ENCODE data around the gene MRPL20. TPM values are rescaled to one million over a fixed set of nuclear protein-coding genes. Genes with fewer than 3 reads are reported as not detected.

Gene MRPL20
- total and polyA plus RNA-seq, 2 donors (not counting 1 experiment from before 2014, with no cell fraction given), result 81.7 to 150 TPM

DNA sequence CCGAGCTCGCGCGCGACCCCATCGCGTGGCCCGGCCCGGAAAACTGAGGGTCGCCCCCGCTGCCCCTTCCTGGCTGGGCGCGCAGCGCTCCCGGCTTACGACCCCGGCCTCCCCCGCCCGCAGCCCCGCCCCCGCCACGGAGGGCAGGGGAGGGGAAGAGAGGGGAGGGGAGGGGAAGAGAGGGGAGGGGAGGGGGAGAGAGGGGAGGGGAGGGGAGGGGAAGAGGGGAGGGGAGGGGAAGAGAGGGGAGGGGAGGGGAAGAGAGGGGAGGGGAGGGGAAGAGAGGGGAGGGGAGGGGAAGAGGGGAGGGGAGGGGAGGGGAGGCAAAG lies 20.7 kb upstream of the MRPL20 start:
- H3K79me2 ChIP-seq (ENCODE audit: control insufficient read depth, insufficient read depth, low read length), result no peaks in the 10 kb centered on the region
- H3K27ac ChIP-seq (ENCODE audit: insufficient read depth, low read length), result no peak overlapping the region
- no peak overlapping the region for H3K4me2 ChIP-seq (ENCODE audit: extremely low read depth, insufficient read depth, low read length)
- DNase-seq (ENCODE audit: low read depth in 2 of 2), result no peak
- no peaks in the 10 kb centered on the region for H3K9me3 ChIP-seq (ENCODE audit: control insufficient read depth, insufficient read depth, low read depth, low read length)
- TF ChIP-seq, protein P1, sequence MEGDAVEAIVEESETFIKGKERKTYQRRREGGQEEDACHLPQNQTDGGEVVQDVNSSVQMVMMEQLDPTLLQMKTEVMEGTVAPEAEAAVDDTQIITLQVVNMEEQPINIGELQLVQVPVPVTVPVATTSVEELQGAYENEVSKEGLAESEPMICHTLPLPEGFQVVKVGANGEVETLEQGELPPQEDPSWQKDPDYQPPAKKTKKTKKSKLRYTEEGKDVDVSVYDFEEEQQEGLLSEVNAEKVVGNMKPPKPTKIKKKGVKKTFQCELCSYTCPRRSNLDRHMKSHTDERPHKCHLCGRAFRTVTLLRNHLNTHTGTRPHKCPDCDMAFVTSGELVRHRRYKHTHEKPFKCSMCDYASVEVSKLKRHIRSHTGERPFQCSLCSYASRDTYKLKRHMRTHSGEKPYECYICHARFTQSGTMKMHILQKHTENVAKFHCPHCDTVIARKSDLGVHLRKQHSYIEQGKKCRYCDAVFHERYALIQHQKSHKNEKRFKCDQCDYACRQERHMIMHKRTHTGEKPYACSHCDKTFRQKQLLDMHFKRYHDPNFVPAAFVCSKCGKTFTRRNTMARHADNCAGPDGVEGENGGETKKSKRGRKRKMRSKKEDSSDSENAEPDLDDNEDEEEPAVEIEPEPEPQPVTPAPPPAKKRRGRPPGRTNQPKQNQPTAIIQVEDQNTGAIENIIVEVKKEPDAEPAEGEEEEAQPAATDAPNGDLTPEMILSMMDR (conservative IDR thresholded peaks at IDR 0.05 in 1 of 2, IDR thresholded peaks at IDR 0.05 in 1 of 2; ENCODE audit: low read depth in 1 of 2, low read length in 2 of 2), result no peak
- TF ChIP-seq EZH2 (IDR thresholded peaks at IDR 0.05; ENCODE audit: low read length, missing control alignments), result no peak
- peak overlapping the region in 1 of 4 experiments; percentile 44 for H3K4me3 ChIP-seq (replicated peaks in 1 of 4; ENCODE audit: control extremely low read depth in 1 of 4, insufficient read depth in 1 of 4, low read depth in 3 of 4, low read length in 4 of 4)
- H2AFZ ChIP-seq (ENCODE audit: low read length), result no peak overlapping the region
- peaks cover 15% of the 10 kb centered on the region for H3K4me1 ChIP-seq (ENCODE audit: control insufficient read depth, extremely low read depth, insufficient read depth, low read length)
- peak overlapping the region; percentile 30 for H3K9ac ChIP-seq (ENCODE audit: insufficient read depth, low read length)
- H3K27me3 ChIP-seq (ENCODE audit: control insufficient read depth, insufficient read depth, low read length), result no peaks in the 10 kb centered on the region
- no peaks in the 10 kb centered on the region for H4K20me1 ChIP-seq (ENCODE audit: control insufficient read depth, extremely low read depth, insufficient read depth, low read length)
- no peaks in the 10 kb centered on the region for H3K36me3 ChIP-seq (ENCODE audit: control insufficient read depth, insufficient read depth, low read length)

DNA sequence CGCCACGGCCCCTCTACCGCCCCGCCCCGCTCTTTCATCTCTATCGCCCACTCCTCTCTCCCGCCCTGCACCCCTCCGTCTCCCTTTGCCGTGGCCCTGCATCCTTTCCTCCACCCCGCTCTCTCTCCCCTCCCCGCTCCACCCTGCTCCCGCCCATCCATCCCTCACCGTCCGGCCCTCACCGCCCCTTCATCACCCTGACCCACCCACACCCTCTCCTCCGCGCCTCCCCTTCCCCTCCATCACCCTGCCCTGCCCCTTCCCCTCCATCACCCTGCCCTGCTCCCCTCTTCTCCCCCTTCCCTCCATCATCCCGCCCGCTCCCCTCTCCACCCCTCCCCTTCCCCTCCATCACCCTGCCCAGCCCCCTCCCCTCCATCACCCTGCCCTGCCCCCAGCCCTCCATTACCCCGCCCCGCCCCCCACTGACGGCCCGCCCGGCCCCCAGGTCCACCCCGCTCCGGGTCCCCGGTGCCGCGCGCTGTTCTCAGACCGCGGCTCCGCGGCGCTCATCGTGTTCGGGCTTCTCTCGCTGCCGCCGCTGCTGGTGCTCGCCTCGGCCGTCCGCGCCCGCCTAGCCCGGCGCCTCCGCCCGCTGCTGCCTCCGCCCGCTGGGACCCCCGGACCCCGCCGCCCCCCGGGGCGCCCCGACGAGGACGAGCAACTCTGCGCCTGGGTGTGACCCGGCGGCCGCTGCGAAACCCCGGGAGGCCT lies 20.2 kb upstream of the MRPL20 start:
- Histone ChIP-seq H4K20me1 (ENCODE audit: control insufficient read depth, extremely low read depth, insufficient read depth, low read length) (no peaks in the 10 kb centered on the region), H3K9me3 (ENCODE audit: control insufficient read depth, insufficient read depth, low read depth, low read length) (no peaks in the 10 kb centered on the region), H3K4me1 (ENCODE audit: control insufficient read depth, extremely low read depth, insufficient read depth, low read length) (peaks cover 17% of the 10 kb centered on the region), H3K4me2 (ENCODE audit: extremely low read depth, insufficient read depth, low read length) (peak overlapping the region; percentile 13), H2AFZ (ENCODE audit: low read length) (no peak overlapping the region), H3K9ac (ENCODE audit: insufficient read depth, low read length) (peak overlapping the region; percentile 30), H3K79me2 (ENCODE audit: control insufficient read depth, insufficient read depth, low read length) (no peaks in the 10 kb centered on the region), H3K27ac (ENCODE audit: insufficient read depth, low read length) (no peak overlapping the region), H3K36me3 (ENCODE audit: control insufficient read depth, insufficient read depth, low read length) (no peaks in the 10 kb centered on the region), H3K27me3 (ENCODE audit: control insufficient read depth, insufficient read depth, low read length) (no peaks in the 10 kb centered on the region), H3K4me3 (replicated peaks in 1 of 4; ENCODE audit: control extremely low read depth in 1 of 4, insufficient read depth in 1 of 4, low read depth in 3 of 4, low read length in 4 of 4) (peak overlapping the region in 1 of 4 experiments; percentile 44)
- no peak for DNase-seq (ENCODE audit: low read depth in 2 of 2)
- no peak for TF ChIP-seq EZH2 (IDR thresholded peaks at IDR 0.05; ENCODE audit: low read length, missing control alignments)
- TF ChIP-seq, protein P1 (conservative IDR thresholded peaks at IDR 0.05 in 1 of 2, IDR thresholded peaks at IDR 0.05 in 1 of 2; ENCODE audit: low read depth in 1 of 2, low read length in 2 of 2), result no peak

DNA sequence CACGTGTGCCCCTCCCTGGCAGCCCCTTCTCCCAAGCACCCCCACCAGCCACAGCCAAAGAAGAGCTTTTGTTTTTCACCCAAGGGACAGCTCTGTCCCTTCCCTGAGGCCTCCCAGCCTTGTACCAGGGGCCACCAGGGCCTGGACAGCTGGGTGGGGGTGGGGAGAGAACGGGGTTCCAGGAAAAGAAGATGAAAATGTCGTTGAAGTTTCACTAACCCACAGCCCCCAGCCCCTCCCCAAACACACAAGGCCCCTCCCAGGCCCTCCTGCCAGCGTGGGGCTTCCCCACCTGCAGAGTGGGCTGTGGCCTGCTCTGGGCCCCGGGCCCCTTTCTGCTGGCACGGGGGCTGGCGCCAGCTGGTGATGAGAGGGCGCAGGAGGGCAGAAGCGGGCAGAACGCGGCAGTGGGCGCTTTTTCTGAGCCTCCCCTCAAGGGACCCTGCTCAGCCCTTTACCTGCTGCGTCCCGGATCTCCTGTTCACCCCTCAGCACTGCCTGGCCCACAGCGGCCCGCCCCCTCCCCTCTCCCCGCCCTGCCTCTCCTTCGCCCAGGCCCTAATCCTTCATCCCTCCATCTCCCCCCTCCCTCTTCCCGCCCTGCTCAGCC lies 19.5 kb upstream of the MRPL20 start:
- Histone ChIP-seq H3K36me3 (ENCODE audit: control insufficient read depth, insufficient read depth, low read length) (no peaks in the 10 kb centered on the region), H2AFZ (ENCODE audit: low read length) (no peak overlapping the region), H3K4me1 (ENCODE audit: control insufficient read depth, extremely low read depth, insufficient read depth, low read length) (peaks cover 13% of the 10 kb centered on the region), H3K4me3 (replicated peaks in 1 of 4; ENCODE audit: control extremely low read depth in 1 of 4, insufficient read depth in 1 of 4, low read depth in 3 of 4, low read length in 4 of 4) (no peak overlapping the region), H3K9me3 (ENCODE audit: control insufficient read depth, insufficient read depth, low read depth, low read length) (no peaks in the 10 kb centered on the region), H3K27ac (ENCODE audit: insufficient read depth, low read length) (no peak overlapping the region), H3K4me2 (ENCODE audit: extremely low read depth, insufficient read depth, low read length) (no peak overlapping the region), H4K20me1 (ENCODE audit: control insufficient read depth, extremely low read depth, insufficient read depth, low read length) (no peaks in the 10 kb centered on the region), H3K79me2 (ENCODE audit: control insufficient read depth, insufficient read depth, low read length) (no peaks in the 10 kb centered on the region), H3K9ac (ENCODE audit: insufficient read depth, low read length) (no peak overlapping the region), H3K27me3 (ENCODE audit: control insufficient read depth, insufficient read depth, low read length) (no peaks in the 10 kb centered on the region)
- TF ChIP-seq EZH2 (IDR thresholded peaks at IDR 0.05; ENCODE audit: low read length, missing control alignments), result no peak
- TF ChIP-seq, protein P1 (conservative IDR thresholded peaks at IDR 0.05 in 1 of 2, IDR thresholded peaks at IDR 0.05 in 1 of 2; ENCODE audit: low read depth in 1 of 2, low read length in 2 of 2), result no peak
- DNase-seq (ENCODE audit: low read depth in 2 of 2), result no peak

Data from fibroblast of lung (primary cell).